NCI-H345 treated with DMSO at 0.1 percent for 48 hours (cell line): ENCODE measurements around the gene MRPS22.
"Not testable (repeated sequence)": the region's sequence is repeated elsewhere in the genome, so short reads cannot be mapped to it uniquely, and the experiment has no call there.

Experiments
- DNase-seq: peaks from one replicate; lab custom pipeline; 2025; ENCODE audit not compliant: unreplicated experiment; lab: John Stamatoyannopoulos, UW

Gene MRPS22

GRCh38 chr3:139389552-139390368 lies 45.9 kb downstream of the MRPS22 start, which contains the start of gene COPB2:
Gene COPB2, minus strand, starts transcription at chr3:139389647. Its CDS starts 97 bp downstream, at chr3:139389550.
- DNase-seq = peak; percentile 78

- no peak for DNase-seq
These were observed 50.3 kb downstream of the MRPS22 start for GRCh38 chr3:139394116-139394515.

GRCh38 chr3:139396707-139397106 lies 52.9 kb downstream of the MRPS22 start:
- DNase-seq = no peak

- not testable (repeated sequence) for DNase-seq
These were observed 57.3 kb downstream of the MRPS22 start for GRCh38 chr3:139401155-139401554.
